HG02759 (cell line): ENCODE results near the gene PTPRN2.

Source experiments
- ATAC-seq: cut with Tn5 transposase; IDR thresholded peaks from one replicate; pipeline ENCODE4 v1.9.1; 2021; ENCODE audit warnings: mild to moderate bottlenecking, moderate library complexity; ENCODE audit not compliant: unreplicated experiment

PTPRN2 gene

DNA sequence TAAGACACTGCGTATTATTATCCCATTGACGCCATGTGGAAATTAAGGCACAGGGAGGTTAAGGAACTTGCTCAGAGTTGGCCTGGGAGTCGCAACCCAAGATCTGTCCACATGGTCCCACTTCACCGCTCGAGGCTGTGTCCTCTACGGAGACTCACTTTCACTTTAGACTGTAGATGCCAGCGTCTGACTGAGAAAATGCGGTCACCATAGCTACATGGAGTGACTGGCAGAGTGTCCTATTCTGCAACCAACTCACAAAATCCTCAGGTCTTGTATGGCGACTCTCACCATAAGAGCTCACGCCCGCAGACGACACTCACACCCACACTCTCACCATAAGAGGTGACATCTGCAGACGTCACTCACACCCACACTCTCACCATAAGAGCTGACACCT, 257.9 kb downstream of the PTPRN2 start:
- no peak for ATAC-seq

- ATAC-seq = no peak
These were observed 258.5 kb downstream of the PTPRN2 start for GRCh38 chr7:158329014-158329610.

DNA sequence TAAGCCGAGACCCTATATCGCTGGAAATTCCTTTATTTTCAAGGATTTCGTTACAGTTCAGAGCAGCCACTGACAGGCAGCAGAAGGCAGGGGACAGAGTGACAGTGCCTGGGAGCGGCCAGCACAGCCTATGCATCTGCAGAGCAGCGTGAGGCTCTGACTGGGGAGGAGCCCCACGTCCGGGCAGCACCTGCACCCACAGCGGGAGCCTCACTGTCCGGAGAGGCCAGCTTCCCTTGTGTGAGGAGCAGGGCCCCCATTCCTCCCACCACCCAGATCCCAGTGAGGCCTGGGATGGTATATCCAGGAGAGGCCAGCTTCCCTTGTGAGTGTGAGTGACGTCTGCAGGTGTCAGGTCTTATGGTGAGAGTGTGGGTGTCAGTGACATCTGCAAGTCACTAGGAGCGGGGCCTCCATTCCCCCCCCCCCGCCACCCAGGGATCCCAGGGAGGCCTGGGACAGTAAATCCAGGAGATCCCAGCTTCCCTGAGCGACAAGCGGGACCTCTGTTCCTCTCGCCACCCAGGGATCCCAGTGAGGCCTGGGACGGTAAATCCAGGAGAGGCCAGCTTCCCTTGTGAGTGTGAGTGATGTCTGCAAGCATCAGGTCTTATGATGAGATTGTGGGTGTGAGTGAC, 259.1 kb downstream of the PTPRN2 start:
- no peak for ATAC-seq

DNA sequence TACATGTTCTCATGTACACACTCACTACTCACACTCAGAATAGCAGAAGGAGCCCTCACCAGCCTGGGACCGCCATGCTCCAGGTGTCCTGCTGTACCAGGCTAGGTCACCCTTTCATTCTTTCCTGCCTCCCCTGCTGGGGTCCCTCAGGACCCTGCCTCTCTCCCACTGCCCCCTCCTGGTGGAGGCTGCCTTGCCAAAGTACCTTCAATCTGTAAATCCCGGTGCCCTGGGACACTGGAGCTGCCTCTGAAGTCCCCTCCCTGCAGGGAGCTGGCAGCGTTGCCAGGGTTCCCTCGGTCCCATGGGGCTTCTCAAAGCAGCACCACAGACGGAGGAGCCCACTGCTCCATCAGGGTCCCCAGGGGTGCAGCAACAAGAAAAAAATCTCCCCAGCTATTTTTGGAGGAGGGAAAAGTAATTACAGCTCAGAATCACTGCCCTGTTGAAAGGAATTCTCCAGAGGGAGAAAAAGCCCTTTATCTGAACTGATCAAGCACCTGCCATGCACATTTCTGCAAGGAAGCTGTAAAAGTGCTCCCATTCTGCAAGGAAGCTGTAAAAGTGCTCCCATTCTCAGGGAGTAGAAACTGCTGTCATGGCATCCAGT, 259.9 kb downstream of the PTPRN2 start:
- no peak for ATAC-seq

DNA sequence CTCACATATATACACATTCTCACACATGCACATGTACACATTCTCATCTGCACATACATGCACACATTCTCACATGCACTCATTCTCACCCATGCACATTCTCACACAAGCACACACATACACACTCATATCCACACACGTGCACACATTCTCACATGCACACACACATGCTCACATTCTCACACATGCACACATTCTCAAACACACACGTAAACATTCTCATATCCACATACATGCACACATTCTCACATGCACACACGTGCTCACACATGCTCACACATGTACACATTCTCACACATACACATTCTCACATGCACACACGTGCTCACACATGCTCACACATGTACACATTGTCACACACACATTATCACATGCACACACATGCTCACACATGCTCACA, 260.6 kb downstream of the PTPRN2 start:
- ATAC-seq = no peak

DNA sequence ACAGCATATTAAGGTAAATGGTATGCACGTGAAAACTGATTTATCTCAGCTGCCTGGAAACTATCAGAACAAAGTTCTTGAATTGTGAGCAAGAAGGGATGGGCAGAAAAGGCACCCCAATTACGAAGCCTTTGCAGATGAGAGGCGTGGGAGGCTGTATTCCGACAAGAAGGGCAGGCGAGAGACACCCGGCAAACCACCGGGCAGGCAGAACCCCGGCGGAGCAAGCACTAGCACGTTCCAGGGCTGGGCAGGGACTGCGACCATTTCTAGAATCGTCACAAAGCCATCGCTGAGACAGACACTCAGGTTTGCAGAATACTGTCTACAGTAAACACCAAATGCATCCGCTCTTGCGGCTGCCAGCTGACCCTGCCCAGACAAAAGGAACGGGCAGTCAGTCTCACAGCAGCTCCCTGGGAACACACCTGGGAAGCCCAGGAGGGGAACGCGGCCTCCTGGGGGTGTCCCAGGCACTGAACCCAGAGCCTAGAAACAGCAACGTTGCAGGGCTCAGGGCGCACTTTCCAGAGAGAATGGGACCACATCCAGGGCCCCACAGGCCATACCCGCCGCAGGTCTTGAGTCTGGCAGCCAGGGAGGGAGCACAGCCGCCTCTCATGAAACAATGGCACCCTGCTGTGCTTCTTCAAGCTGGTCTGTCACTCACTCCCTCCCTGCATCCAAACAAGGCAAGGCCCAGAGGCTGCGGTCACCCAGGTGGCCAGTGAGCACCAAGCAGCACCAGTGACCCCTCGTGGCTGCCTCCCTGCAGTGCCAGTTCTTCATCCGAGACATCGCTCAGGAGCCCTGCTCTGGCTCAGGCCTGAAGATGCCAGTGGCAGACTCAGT, 261.9 kb downstream of the PTPRN2 start:
- ATAC-seq = no peak

GRCh38 chr7:158324397-158325360, 262.9 kb downstream of the PTPRN2 start:
- ATAC-seq = no peak

DNA sequence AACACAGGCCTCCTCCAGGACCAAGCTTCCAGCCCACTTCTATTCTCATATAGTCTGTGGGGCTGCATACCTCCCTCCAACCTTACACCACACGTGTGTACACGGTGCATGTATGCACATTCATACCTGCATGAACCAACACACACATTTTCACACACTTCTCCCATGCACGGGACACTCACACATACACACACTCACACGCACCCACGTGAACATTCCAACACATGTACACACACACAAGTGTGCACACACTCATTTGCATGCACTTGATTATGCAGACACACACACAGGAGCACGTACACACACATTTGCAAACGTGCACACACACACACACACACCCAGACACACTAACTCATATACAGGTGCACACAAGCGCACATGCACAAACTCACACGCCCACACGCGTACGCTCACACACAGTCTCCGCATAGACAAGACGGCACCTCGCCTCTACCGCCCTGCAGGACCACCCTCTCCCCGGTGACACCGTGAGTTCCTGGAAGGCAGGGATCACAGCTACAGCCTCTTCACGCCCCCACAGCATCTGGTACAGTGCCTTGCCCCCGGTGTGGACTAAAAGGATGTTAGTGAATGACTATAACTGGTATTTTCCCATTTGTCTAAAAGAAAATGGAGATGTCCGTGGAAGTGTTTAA, 263.8 kb downstream of the PTPRN2 start:
- ATAC-seq = no peak

- ATAC-seq = no peak
These were observed 264.8 kb downstream of the PTPRN2 start for GRCh38 chr7:158322616-158323530.

DNA sequence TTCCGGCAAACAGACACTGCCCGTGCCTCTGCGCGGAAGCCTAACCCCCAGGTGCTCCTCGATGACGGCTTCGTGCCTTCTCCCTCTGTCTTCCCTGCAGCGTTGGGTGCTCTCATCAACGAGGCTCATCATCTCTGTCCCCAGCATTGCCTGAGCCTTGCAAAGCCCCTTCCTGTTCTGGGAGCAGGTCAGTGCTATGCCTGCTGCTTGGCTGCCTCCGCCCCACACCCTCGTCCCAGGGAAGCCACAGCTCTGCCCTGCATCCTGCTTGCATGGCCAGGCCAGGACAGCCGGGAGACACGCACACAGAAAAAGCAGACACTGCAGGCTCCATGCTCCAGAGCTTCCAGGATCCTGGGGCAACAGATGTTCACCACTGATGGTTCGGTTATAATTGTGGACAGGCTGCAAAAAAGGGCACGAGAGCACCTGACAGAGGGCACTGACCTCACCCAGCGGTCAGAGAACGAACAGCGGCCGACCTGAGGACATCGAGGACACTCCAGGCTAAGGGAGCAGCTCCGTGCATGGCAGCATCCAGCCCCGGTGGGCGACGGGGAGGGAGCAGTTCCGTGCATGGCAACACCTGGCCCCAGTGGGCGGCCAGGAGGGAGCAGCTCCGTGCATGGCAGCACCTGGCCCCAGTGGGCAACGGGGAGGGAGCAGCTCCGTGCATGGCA, 265.5 kb downstream of the PTPRN2 start:
- no peak for ATAC-seq

GRCh38 chr7:158321056-158321700, 266.4 kb downstream of the PTPRN2 start:
- ATAC-seq = no peak

- ATAC-seq = no peak
These were observed 267.3 kb downstream of the PTPRN2 start for GRCh38 chr7:158320328-158320727.

GRCh38 chr7:158318511-158318913, 269.1 kb downstream of the PTPRN2 start:
- no peak for ATAC-seq

- ATAC-seq = no peak
These were observed 270.1 kb downstream of the PTPRN2 start for GRCh38 chr7:158317238-158318205.

- no peak for ATAC-seq
These were observed 271.1 kb downstream of the PTPRN2 start for GRCh38 chr7:158316466-158317031.

- no peak for ATAC-seq
These were observed 271.7 kb downstream of the PTPRN2 start for GRCh38 chr7:158315881-158316280.
